IPS DF 4.7 (cell line): Measurements from ENCODE around the gene IL1B.

ENCODE experiments used
- DNase-seq: peaks from one replicate; pipeline ENCODE4 v3.0.0-alpha.2; 2013; ENCODE audit warnings: low spot score; ENCODE audit errors: extremely low read depth

IL1B gene

DNA sequence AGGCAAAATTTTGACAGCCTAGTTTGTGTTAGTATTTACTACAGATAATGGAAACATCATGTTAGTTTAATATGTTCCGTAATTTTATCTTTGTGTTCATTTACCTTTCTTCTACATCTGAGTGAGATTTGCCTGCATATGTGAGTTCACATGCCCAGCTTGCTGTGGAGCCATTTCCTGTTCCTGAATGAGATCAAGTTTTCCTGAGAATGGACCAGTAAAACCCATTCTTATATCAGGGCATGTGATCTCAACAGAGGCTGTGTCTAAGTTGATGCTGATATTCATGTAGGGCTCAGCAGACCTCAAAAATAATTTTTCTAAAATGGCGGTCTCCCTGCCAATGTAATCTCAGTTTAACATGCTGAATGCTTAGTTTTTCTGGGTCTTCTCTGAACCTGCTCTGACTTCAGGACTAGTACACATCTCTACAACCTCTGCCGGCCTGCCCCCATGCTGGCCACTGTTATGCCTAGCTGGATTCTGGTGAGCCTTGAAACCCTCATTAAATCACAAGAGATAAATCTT is 53.3 kb downstream of the IL1B start:
- no peak for DNase-seq

DNA sequence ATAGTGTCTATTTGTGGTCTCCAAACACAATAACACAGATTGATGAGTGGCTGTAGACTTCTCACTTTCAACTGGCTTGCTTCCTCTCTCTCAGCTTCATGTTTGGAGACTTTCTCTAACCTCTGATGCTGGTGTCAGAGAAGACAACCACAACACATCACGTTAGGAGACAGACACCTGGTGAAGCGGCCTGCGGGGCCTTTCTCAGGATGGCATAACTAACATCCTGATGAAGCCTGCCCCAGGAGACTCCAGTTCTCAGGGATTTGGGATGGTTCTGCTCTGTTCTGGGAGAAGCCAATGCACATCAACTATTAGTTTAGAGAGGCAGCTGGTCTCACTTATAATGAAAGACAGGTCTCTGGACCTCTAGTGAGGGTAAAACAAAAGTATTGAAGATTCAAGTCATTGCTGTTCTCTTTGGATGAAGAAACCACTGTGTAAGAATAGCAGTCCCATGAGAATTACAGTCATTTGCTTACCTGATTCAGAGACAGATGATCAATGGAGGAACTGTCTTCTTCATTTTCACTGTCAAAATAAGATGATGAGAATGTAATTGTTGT is 54.3 kb downstream of the IL1B start:
- no peak for DNase-seq
